Measurements from ENCODE around the gene ENO3.

ENO3 gene

DNA sequence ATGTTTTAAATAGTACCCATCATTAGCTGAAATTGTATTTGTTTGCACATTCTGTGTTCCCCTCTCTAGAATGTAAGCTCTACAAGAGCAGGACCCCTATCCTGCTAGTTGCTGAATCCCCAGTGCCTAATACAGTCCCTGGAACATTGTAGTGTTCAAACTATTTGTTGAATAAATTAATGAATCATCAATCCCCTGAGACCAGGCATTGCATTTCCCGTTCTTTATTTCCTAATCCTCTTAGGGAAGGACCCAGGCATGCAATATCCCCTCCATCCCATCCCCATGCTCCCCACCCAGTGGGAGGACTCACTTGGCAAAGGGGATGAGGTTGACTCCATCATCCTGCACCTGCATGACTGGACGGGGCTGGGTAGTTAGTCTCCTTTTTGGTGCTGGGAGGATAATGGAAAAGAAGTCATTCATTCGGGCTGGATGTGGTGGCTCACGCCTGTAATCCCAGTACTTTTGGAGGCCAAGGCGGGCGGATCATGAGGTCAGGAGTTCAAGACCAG is 43.2 kb downstream of the ENO3 start:
- no peak for DNase-seq
- in situ Hi-C loops (cut with HindIII; ENCODE audit: low pct_ligation_motif_present, low pct_unique_long_range_greater_than_20kb, low sequenced_read_pairs): no loop called here

DNA sequence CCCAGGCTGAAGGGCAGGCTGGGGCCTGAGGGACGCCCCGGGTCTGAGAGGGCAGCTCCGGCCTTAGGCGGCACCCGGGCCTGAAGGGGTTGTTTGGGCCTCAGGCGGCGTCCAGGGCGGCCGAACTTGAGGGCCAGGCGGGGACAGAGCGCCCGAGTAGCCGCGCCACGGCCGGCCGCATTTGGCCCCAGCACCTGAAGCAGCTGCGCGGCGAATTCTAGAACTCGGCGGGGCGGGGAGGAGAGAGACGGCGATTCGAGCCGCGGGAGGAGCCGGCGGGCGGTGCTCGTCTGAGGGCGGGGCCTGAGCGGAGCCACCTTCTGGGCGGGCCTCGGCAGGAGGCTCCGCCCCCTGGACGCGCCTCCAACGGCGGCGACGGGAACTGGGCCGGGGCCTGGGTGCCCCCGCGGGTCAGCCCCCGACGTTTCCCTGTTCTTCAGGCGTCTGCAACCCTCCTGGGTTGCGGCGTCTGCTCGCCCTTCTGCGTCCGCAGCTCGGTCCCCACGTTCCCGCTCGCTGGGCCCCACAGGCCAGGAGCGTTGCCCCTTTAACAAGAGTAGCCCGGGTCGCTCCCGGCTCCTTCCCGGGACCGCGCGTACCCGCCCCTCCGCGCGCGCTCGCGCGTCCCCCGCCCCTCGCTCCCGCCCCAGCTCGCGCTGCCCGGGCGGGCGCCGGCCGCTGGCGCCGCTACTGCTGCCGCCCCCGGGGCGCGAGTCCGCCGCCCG is 46.5 kb downstream of the ENO3 start, which contains the start of the genes INCA1 and KIF1C:
Gene INCA1 (minus strand): TSS at position 221 of the 725 bp plus-strand sequence. CDS start 3,085 bp downstream, outside the sequence.
Gene KIF1C (plus strand): TSS at position 649 of the 725 bp plus-strand sequence. CDS start 2,297 bp downstream, outside the sequence.
- in situ Hi-C loops (cut with HindIII; ENCODE audit: low pct_ligation_motif_present, low pct_unique_long_range_greater_than_20kb, low sequenced_read_pairs): no loop called here

DNA sequence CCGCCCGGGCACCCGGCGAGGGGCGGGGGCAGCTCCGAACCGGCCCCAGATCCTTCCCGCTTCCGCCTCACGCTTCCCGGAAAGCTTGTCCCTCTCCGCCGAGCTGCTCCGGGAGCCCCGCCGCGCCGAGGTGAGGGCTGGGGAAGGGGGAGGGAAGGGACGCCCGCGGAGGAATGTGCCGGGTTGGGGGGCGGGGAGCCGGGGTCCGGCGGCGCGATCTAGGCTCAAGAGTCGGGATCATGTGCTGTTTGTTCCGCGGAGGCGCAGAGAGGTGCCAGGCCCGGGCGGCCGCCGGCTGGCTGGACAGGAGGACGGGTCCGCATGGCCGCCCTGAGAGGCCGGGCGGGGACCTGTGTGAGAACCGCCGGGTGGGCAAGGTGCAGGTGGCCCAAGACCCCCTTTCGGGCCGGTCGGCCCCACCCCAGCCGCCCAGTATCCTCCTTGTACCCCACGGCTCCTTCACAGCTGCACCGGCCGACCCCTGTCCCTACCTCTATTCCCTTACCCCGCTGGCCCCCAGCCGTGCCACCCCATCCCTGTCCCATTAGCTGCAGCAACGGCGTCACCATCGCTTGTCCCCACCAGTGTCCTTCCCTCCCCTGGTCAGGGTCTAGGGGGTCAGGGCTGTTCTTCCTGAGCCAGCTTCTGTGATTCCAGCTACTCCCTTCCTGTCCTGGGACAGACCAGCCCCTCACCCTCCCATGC is 47.3 kb downstream of the ENO3 start:
- DNase-seq: no peak
- in situ Hi-C loops (cut with HindIII; ENCODE audit: low pct_ligation_motif_present, low pct_unique_long_range_greater_than_20kb, low sequenced_read_pairs): no loop called here

More for the DNA sequence above, 46.5 kb downstream of the ENO3 start, which contains the start of the genes INCA1 and KIF1C:
- peak; percentile 93 for DNase-seq

DNA sequence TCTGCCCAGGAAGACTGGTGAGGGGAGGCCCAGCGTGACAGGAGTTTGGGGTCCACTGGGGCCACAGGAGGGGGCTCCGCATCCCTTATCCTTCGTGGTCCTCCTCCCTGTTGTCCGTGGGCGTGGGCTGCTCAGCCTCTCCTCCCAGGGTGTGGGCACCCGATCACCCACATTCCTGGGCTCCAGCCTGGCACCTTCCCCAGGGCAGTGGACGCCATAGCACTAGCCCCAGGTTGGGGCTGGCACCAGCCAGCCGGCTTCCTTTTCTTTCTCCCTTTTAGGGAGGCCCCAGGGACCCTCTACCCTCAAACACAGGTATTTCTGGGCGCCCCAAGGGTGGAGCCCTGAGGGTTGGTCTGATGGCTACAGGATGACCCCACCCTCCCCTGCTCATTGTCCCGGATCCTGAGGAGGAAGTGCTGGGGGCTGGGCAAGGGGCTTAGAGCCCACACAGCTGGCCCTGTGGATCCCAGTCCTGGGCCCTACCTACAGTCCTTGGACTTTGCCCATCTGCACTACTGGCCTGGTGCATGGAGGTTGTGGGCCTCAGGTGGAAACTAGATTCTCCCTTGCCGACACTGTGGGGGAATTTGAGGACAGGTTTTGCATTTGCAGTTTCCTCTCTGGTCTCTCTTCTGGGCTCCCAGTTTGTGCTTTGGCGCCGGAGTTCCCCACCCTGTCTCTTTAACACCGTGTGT is 48.0 kb downstream of the ENO3 start:
- no peak for DNase-seq
- in situ Hi-C loops (cut with HindIII; ENCODE audit: low pct_ligation_motif_present, low pct_unique_long_range_greater_than_20kb, low sequenced_read_pairs): no loop called here

DNA sequence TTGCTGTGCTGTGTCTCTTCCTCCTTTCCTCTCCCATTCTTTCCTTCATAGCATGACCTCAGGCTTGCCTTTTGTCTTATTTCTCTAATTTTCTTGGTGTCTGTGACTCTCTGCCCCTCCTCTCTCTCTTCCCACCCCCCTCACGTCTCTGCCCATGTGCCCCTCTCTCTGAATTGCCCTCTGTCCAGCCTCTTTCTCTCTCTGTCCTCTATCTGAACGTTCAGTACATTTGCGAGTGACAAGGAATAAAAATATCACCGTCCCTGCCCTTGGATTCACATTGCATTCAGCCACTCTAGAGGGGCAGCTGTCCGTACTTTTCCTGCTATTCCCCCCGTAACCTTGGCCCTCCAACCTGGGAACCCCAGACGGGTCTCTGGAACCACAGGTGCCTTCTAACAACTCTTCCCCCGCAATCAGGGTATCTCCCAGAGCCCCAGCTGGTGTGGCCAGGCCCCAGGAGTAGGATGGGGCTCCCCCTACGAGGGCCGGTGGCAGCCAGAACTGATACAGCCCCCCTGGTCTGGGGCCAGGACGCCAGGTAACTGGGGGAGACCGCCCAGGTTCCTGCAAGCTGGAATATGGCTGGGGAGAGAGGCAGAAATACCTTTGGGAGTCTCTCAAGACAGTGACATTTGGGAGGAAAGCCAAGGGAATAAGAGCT is 48.6 kb downstream of the ENO3 start:
- in situ Hi-C loops (cut with HindIII; ENCODE audit: low pct_ligation_motif_present, low pct_unique_long_range_greater_than_20kb, low sequenced_read_pairs): no loop called here
- DNase-seq: no peak

DNA sequence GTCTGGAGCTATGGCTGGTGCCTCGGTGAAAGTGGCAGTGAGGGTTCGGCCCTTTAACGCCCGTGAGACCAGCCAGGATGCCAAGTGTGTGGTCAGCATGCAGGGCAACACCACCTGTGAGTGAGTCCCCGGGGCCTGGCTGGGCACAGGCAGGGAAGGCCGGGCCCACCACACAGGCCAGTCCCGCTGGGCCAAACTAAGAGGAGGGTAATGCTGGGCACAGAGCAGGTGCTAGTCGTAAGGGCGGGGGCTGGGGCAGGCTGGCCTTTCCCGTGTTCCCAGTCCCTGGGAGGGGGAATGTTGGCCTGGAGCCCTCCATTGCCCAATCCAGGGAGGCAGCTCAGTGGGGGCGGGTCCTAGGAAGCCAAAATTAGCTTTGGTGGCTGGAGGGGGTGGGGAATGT is 49.3 kb downstream of the ENO3 start:
- in situ Hi-C loops (cut with HindIII; ENCODE audit: low pct_ligation_motif_present, low pct_unique_long_range_greater_than_20kb, low sequenced_read_pairs): no loop called here
- DNase-seq: no peak

DNA sequence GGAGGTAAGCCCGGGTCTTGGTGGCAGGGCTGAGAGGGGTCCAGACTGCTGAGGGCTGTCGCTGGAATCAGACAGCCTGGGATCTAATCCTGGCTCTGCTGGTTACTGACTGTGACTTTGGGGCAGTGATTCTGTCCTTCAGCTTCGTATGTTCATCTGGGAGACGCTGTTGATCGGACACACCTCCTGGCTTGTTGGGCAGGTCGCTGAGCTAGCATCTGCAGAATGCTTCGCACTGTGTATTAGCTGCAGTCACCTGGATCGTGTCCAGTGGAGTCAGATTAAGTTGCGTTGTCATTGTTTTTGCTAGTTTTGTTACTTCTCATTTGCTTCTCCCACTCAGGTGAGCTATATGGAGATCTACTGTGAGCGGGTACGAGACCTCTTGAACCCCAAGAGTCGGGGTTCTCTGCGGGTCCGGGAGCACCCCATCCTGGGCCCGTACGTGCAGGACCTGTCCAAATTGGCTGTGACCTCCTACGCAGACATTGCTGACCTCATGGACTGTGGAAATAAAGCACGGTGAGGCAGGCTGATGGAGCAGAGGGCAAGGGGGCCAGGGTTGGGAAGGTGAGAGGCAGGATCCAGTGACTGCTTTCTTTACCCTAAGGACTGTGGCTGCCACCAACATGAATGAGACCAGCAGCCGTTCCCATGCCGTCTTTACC is 51.3 kb downstream of the ENO3 start:
- no peak for DNase-seq
- in situ Hi-C loops (cut with HindIII; ENCODE audit: low pct_ligation_motif_present, low pct_unique_long_range_greater_than_20kb, low sequenced_read_pairs): no loop called here

DNA sequence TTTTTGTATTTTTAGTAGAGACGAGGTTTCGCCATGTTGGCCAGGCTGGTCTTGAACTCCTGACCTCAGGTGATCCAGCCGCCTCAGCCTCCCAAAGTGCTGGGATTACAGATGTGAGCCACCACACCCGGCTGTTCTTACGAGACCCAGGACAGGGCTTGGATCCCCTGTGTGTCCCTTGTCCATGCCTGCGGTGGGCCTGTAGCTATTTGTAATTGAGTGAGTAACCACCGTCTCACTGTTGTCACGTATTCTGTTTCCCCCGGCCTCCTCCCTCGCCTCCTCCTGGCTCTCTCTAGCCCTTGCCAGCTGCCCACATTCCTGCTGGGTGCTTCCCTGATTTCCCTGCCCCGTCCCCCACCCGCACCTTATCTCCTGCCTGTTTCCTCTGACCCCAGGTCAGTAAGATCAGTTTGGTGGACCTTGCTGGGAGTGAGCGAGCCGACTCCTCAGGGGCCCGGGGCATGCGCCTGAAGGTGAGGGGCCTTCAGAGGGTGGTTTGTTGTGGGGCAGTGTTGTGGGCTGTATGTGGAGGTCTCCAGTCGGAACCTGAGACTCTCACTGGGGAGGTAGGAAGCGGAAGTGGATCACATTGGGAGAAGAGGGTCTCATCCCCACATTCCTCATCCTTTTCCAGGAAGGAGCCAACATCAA is 52.4 kb downstream of the ENO3 start:
- no peak for DNase-seq
- in situ Hi-C loops (cut with HindIII; ENCODE audit: low pct_ligation_motif_present, low pct_unique_long_range_greater_than_20kb, low sequenced_read_pairs): no loop called here

Measured in ACHN (cell line).